T-helper 17 cell (primary cell): ENCODE results near the gene MRAS. TPM values are rescaled to one million over a fixed set of nuclear protein-coding genes. Genes with fewer than 3 reads are reported as not detected.

Experiments
- ATAC-seq: fragments of 150-1000 bp; cut with Tn5 transposase; 2 replicates; pipeline ENCODE4 v1.10.0; 2021; ENCODE audit warnings: mild to moderate bottlenecking, moderate library complexity
- DNase-seq, 3 donors: peaks; one replicate each; pipeline versions ENCODE4 v3.0.0 to v3.0.0-alpha.2; 2020 to 2021
- H3K9me3 ChIP-seq: one replicate; pipeline ENCODE4 v1.7.0; 2013; ENCODE audit warnings: low read length, mild to moderate bottlenecking; ENCODE audit not compliant: control insufficient read depth, poor library complexity, severe bottlenecking
- H3K27ac Mint-ChIP-seq: one replicate; pipeline ENCODE4 v1.8.0; 2022; ENCODE audit warnings: mild to moderate bottlenecking, moderate library complexity, mixed read lengths
- H3K27me3 Mint-ChIP-seq: one replicate; pipeline ENCODE4 v1.8.0; 2022; ENCODE audit warnings: mixed read lengths
- H3K36me3 Mint-ChIP-seq: one replicate; pipeline ENCODE4 v1.8.0; 2022; ENCODE audit warnings: low read depth, mixed read lengths
- H3K4me1 Mint-ChIP-seq: one replicate; pipeline ENCODE4 v1.8.0; 2022; ENCODE audit warnings: mild to moderate bottlenecking, mixed read lengths
- H3K4me3 Mint-ChIP-seq: one replicate; pipeline ENCODE4 v1.8.0; 2022; ENCODE audit warnings: mild to moderate bottlenecking, moderate library complexity, mixed read lengths
- total RNA-seq, 4 donors: library from RNA in 2 of 4; stranded (reverse) in 2 of 4; gene quantifications; one replicate each; pipeline ENCODE4 v1.2.3 and lab custom pipeline; 2022 to 2026

Gene MRAS
- total RNA-seq = 1 to 10 TPM in 1 of 2 donors, under 1 TPM in 1; 0.13 to 1.6 TPM
- total RNA-seq (lab: John Stamatoyannopoulos, UW) = 0 to 0.30 reads per million in 2 donors

GRCh38 chr3:138347960-138348753 is at the start of gene MRAS:
TSS of gene MRAS (plus strand) at chr3:138348579. CDS start at chr3:138372884, 24,305 bp downstream.
- H3K27me3 Mint-ChIP-seq = peaks cover 34% of the 10 kb centered on the region
- peak within 1 kb of the TSS; percentile 97 for H3K4me3 Mint-ChIP-seq
- H3K4me1 Mint-ChIP-seq = peaks cover 7% of the 10 kb centered on the region
- peak; percentile 72 for ATAC-seq
- no peak within 1 kb of the TSS for H3K27ac Mint-ChIP-seq
- no peaks in the 10 kb centered on the region for H3K9me3 ChIP-seq
- H3K36me3 Mint-ChIP-seq = no peaks in the 10 kb centered on the region
- DNase-seq = no peak

GRCh38 chr3:138300647-138301046 is 47.7 kb upstream of the MRAS start:
- DNase-seq (no peak), ATAC-seq (no peak)
- Mint-ChIP-seq H3K36me3 (peaks cover 5% of the 10 kb centered on the region), H3K4me3 (no peak overlapping the region), H3K27ac (no peak overlapping the region), H3K27me3 (no peaks in the 10 kb centered on the region), H3K4me1 (peaks cover 18% of the 10 kb centered on the region)
- H3K9me3 ChIP-seq = no peaks in the 10 kb centered on the region

GRCh38 chr3:138303474-138303873 is 44.9 kb upstream of the MRAS start:
- no peaks in the 10 kb centered on the region for H3K27me3 Mint-ChIP-seq
- H3K9me3 ChIP-seq = no peaks in the 10 kb centered on the region
- H3K36me3 Mint-ChIP-seq = peaks cover 5% of the 10 kb centered on the region
- no peak for DNase-seq
- ATAC-seq = no peak
- no peak overlapping the region for H3K27ac Mint-ChIP-seq
- no peak overlapping the region for H3K4me3 Mint-ChIP-seq
- H3K4me1 Mint-ChIP-seq = peaks cover 3% of the 10 kb centered on the region

DNA sequence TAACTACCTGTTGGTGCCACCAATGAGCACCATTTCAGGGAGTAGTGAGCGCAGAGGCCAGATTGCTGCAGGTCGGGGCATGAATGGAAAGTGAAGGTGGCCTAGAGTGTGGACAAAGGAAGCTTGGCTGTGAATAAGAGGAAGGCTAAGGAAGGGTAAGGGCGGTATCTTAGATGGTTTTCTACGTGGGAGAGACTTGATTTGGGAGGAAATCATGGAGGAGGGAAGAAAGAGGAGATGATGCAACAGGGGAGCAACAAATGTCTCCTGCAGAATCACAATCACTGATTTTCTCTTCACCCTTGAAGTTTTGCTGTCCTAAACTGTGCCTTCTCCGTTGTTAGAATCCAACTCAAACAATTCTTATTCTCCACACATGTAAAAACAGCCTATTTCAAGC is 40.5 kb upstream of the MRAS start:
- peaks cover 2% of the 10 kb centered on the region for H3K36me3 Mint-ChIP-seq

DNA sequence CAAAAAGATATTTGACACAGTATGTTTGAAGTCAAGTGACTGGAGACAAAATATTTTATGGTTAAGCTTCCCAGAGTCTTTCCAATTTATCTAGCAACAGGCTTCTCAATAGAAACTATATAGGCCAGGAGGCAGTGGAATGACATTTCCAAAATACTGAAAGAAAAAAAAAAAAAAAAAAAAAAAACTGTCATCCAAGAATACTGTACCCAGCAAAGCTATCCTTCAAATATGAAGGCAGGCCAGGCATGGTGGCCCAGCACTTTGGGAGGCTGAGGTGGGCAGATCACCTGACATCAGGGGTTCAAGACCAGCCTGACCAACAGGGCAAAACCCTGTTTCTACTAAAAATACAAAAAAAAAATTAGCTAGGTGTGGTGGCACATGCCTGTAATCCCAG is 39.6 kb upstream of the MRAS start:
- Mint-ChIP-seq H3K4me1 (no peaks in the 10 kb centered on the region), H3K27ac (no peak overlapping the region), H3K27me3 (no peaks in the 10 kb centered on the region), H3K36me3 (peaks cover 2% of the 10 kb centered on the region), H3K4me3 (no peak overlapping the region)
- ATAC-seq (no peak), DNase-seq (no peak)
- no peaks in the 10 kb centered on the region for H3K9me3 ChIP-seq

More for the DNA sequence above, 40.5 kb upstream of the MRAS start:
- Mint-ChIP-seq H3K4me3 (no peak overlapping the region), H3K27me3 (no peaks in the 10 kb centered on the region), H3K27ac (no peak overlapping the region), H3K4me1 (no peaks in the 10 kb centered on the region)
- no peak for ATAC-seq
- DNase-seq = no peak
- no peaks in the 10 kb centered on the region for H3K9me3 ChIP-seq

GRCh38 chr3:138310494-138310893 is 37.9 kb upstream of the MRAS start:
- no peak overlapping the region for H3K27ac Mint-ChIP-seq
- no peaks in the 10 kb centered on the region for H3K9me3 ChIP-seq
- peaks cover 2% of the 10 kb centered on the region for H3K36me3 Mint-ChIP-seq
- no peak overlapping the region for H3K4me3 Mint-ChIP-seq
- no peaks in the 10 kb centered on the region for H3K27me3 Mint-ChIP-seq
- DNase-seq = no peak
- ATAC-seq = no peak
- no peaks in the 10 kb centered on the region for H3K4me1 Mint-ChIP-seq

GRCh38 chr3:138314751-138315150 is 33.6 kb upstream of the MRAS start:
- Mint-ChIP-seq H3K4me1 (no peaks in the 10 kb centered on the region), H3K27me3 (no peaks in the 10 kb centered on the region), H3K4me3 (no peak overlapping the region), H3K27ac (no peak overlapping the region), H3K36me3 (peaks cover 2% of the 10 kb centered on the region)
- H3K9me3 ChIP-seq = no peaks in the 10 kb centered on the region
- DNase-seq (no peak), ATAC-seq (no peak)

DNA sequence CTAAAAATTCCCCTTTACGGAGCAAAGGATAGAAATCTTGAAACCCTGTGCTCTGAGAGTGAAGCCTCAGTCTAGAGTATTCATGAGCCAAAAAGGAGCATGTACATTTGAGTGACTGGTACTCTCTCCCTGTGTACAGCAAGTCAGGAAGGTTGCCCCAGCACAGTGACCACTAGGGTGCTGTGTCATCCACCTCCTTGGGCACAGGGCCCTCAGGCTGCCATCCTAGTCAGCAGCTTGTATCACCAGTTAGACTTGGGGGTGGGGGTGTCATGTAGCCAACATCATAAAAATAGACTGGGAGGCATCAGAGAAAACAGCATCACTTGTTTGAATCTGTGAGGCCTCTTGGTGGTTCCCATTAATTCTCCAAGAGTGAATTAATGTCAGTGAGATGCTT is 30.7 kb upstream of the MRAS start:
- Mint-ChIP-seq H3K36me3 (no peaks in the 10 kb centered on the region), H3K27ac (no peak overlapping the region), H3K27me3 (no peaks in the 10 kb centered on the region), H3K4me1 (peaks cover 5% of the 10 kb centered on the region), H3K4me3 (no peak overlapping the region)
- DNase-seq (no peak), ATAC-seq (no peak)
- no peaks in the 10 kb centered on the region for H3K9me3 ChIP-seq

GRCh38 chr3:138323971-138324370 is 24.4 kb upstream of the MRAS start:
- Mint-ChIP-seq H3K27ac (no peak overlapping the region), H3K4me3 (no peak overlapping the region), H3K36me3 (no peaks in the 10 kb centered on the region), H3K27me3 (no peaks in the 10 kb centered on the region), H3K4me1 (peaks cover 23% of the 10 kb centered on the region)
- DNase-seq (no peak), ATAC-seq (no peak)
- no peaks in the 10 kb centered on the region for H3K9me3 ChIP-seq

DNA sequence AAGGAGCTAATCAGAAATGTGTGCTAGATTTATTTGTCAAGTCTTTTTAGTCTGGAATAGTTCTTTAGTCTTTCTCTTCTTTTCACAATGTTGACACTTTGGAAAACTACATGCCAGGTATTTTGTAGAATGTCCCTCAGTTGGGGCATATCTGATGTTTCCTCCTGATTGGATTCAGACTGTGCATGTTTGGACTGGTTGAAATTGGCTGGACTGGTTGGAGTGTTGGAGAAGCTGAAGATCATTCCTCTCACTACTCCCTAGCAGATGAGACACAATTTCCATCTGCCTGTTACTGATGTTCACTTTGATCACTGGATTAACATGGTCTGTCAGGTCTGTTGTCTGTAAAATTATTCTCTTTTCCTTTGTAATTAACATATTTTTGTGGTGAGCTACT is 22.4 kb upstream of the MRAS start:
- H3K4me3 Mint-ChIP-seq = no peak overlapping the region
- H3K27me3 Mint-ChIP-seq = no peaks in the 10 kb centered on the region
- no peaks in the 10 kb centered on the region for H3K9me3 ChIP-seq
- no peak overlapping the region for H3K27ac Mint-ChIP-seq
- peaks cover 30% of the 10 kb centered on the region for H3K4me1 Mint-ChIP-seq
- DNase-seq (no peak), ATAC-seq (no peak)
- H3K36me3 Mint-ChIP-seq = no peaks in the 10 kb centered on the region

- H3K27me3 Mint-ChIP-seq = no peaks in the 10 kb centered on the region
- ATAC-seq = no peak
- H3K36me3 Mint-ChIP-seq = no peaks in the 10 kb centered on the region
- H3K4me1 Mint-ChIP-seq = peaks cover 30% of the 10 kb centered on the region
- DNase-seq = no peak
- H3K4me3 Mint-ChIP-seq = no peak overlapping the region
- peak overlapping the region; percentile 94 for H3K27ac Mint-ChIP-seq
- H3K9me3 ChIP-seq = no peaks in the 10 kb centered on the region
Measured at GRCh38 chr3:138326866-138327595, 21.3 kb upstream of the MRAS start.

- Mint-ChIP-seq H3K4me1 (peaks cover 27% of the 10 kb centered on the region), H3K4me3 (peak overlapping the region; percentile 19), H3K27me3 (no peaks in the 10 kb centered on the region), H3K36me3 (no peaks in the 10 kb centered on the region), H3K27ac (peak overlapping the region; percentile 94)
- no peak for DNase-seq
- H3K9me3 ChIP-seq = no peaks in the 10 kb centered on the region
- no peak for ATAC-seq
Measured at GRCh38 chr3:138327831-138328230, 20.5 kb upstream of the MRAS start.

DNA sequence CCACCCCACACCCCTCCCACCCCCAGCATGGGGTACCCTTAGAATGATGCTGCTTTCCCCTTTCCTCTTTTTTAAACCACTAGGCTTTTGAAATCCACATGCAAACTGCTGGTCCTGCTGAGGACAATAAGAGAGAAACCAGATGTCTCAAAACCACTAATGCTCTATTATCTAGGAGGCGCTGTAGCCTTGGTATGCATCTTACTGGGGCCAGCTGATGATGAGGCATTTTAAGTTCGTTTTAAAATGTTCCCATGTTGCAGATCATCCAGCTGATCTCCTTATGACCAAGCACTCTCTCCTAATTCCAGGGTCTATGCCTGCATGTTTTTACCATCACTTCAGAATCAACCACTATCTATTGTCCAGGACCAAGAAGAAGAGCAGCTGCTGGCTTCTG is 20.0 kb upstream of the MRAS start:
- no peak for DNase-seq
- H3K36me3 Mint-ChIP-seq = no peaks in the 10 kb centered on the region
- no peaks in the 10 kb centered on the region for H3K27me3 Mint-ChIP-seq
- H3K27ac Mint-ChIP-seq = peak overlapping the region; percentile 94
- ATAC-seq = no peak
- H3K4me1 Mint-ChIP-seq = peaks cover 27% of the 10 kb centered on the region
- H3K9me3 ChIP-seq = no peaks in the 10 kb centered on the region
- H3K4me3 Mint-ChIP-seq = peak overlapping the region; percentile 74
